ENCODE measurements around the gene GPRIN1. TPM values are rescaled to one million over a fixed set of nuclear protein-coding genes. Genes with fewer than 3 reads are reported as not detected.

Gene GPRIN1
- total RNA-seq, 2 donors from 2014 or later = 0.27 to 2.0 TPM

GRCh38 chr5:176548967-176549444, 61.0 kb downstream of the GPRIN1 start, which contains the start of gene CDHR2:
TSS of gene CDHR2 (plus strand) at chr5:176549342. CDS start at chr5:176565353, 16,011 bp downstream.
- Histone ChIP-seq H3K4me1 (ENCODE audit: control insufficient read depth in 1 of 2, low read depth in 2 of 2) (no peaks in the 10 kb centered on the region), H3K4me3 (no peak within 1 kb of the TSS), H3K27me3 (replicated peaks; ENCODE audit: insufficient read depth) (no peaks in the 10 kb centered on the region), H3K36me3 (no peaks in the 10 kb centered on the region), H3K9me3 (no peaks in the 10 kb centered on the region), H3K27ac (no peak within 1 kb of the TSS)
- no peak for DNase-seq (ENCODE audit: low spot score)
- no peak for ATAC-seq (ENCODE audit: insufficient number of reproducible peaks, low FRiP score, low read depth)
- no peak for TF ChIP-seq CTCF (IDR thresholded peaks at IDR 0.05)

- Histone ChIP-seq H3K4me1 (ENCODE audit: control insufficient read depth in 1 of 2, low read depth in 2 of 2) (no peaks in the 10 kb centered on the region), H3K27ac (no peak overlapping the region), H3K9me3 (no peaks in the 10 kb centered on the region), H3K27me3 (replicated peaks; ENCODE audit: insufficient read depth) (no peaks in the 10 kb centered on the region), H3K36me3 (no peaks in the 10 kb centered on the region), H3K4me3 (no peak overlapping the region)
- DNase-seq (ENCODE audit: low spot score) (no peak), ATAC-seq (ENCODE audit: insufficient number of reproducible peaks, low FRiP score, low read depth) (no peak)
- TF ChIP-seq CTCF (IDR thresholded peaks at IDR 0.05) = no peak
Measured at GRCh38 chr5:176547802-176548201, 62.2 kb downstream of the GPRIN1 start.

Other genes starting within 250 kb of the GPRIN1 start
- gene KIAA1191, start 248.4 kb downstream of the GPRIN1 start, total RNA-seq = 100 to 1,000 TPM in 1 of 2 donors, 10 to 100 TPM in 1; 95.9 to 154 TPM
- gene ARL10, start 244.7 kb downstream of the GPRIN1 start, total RNA-seq = 10 to 100 TPM; 10.4 to 14.8 TPM
- 10 to 100 TPM in 1 of 2 donors, 1 to 10 TPM in 1; 6.3 to 12.6 TPM for gene NOP16, start 221.6 kb downstream of the GPRIN1 start, total RNA-seq
- 10 to 100 TPM; 45.2 to 57.5 TPM for gene HIGD2A, start 221.4 kb downstream of the GPRIN1 start, total RNA-seq
- 100 to 1,000 TPM; 155 to 192 TPM for gene CLTB, start 193.6 kb downstream of the GPRIN1 start, total RNA-seq
- gene FAF2, start 161.8 kb downstream of the GPRIN1 start, total RNA-seq = 10 to 100 TPM; 23.0 to 31.2 TPM
- gene RNF44, start 72.8 kb downstream of the GPRIN1 start, total RNA-seq = 10 to 100 TPM; 11.1 to 14.7 TPM
- gene CDHR2, start 60.8 kb downstream of the GPRIN1 start, total RNA-seq = not detected
- gene SNCB, start 20.4 kb upstream of the GPRIN1 start, total RNA-seq = not detected
- gene EIF4E1B, start 20.5 kb upstream of the GPRIN1 start, total RNA-seq = not detected
- gene TSPAN17, start 37.3 kb upstream of the GPRIN1 start, total RNA-seq = 10 to 100 TPM; 20.6 to 25.0 TPM
- not detected for gene UNC5A, start 200.4 kb upstream of the GPRIN1 start, total RNA-seq